ENCODE data around the gene ISLR.

The ISLR gene

DNA sequence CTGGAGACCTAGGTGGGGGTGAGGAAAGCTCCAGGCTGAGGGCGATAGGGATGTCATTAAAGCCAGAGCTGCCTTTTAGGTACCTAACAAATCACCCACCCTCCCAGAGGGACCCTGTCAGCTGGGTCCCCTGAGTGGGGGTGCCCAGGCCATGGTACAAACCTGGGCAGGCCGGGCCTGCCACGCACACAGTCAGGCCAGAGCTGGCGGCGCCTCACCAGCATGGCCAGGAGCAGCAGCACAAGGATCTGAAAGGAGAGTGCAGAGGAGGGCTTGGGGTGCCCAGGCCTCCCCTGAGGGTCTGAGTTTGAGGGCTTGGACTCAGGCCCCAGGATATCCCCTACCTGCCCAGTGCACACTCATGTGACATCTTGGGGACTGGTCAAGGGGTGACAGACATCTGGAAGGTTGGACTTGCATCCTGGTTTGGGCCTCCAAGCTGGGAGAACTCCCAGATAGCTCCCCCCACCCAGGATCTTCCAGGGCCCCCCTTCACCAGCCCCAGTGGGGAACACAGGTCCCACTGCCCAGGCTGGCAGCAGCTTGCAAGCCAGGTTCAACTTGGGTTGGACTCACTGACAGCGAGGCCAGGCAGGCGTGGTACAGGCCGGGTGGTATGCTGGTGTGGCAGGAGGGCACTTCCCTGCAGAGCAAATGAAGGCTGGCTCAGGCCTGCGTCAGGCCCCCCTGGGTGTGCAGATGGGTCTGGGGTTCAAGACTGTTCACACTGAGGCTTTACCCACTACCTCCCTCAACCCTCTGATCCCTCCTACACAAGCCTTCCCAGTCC is 23.9 kb downstream of the ISLR start:
- no peak for DNase-seq

DNA sequence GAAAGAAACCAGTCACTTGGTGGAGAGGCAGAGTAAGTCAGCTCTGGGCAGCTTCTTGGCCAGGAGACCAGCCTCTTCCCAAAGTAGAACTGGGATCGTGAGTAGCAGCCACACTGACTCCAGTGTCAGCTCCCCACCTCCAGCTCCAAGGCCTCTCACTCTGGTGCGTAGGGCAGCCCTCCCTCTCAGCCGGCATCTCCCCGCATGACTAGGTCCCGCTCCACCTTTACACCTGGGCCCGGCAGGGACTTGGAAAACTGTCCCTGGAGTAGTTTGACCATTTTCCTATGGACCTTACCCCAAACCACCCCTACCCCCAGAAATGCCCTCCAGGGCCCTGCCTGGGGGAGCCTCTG is 25.8 kb downstream of the ISLR start:
- DNase-seq, result no peak

DNA sequence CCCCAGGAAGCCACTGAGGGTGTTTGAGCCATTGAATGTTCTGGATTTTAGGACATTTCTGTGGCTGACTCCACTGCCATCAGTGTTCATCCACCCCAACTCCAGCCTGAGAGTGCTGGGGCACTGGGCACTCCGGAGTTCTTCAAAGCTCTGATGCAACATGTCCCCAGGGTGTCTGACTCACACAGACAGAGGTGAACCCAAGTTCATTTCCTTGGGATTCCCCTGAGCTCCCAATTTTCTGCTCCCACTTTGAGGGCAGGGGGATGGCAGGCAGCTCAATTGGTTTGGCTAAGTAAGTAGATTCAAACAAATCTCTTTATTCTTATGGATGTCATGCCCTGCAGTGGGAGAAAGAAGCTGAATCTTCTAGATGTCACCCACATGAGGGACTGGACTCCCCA is 26.9 kb downstream of the ISLR start:
- DNase-seq, result no peak

DNA sequence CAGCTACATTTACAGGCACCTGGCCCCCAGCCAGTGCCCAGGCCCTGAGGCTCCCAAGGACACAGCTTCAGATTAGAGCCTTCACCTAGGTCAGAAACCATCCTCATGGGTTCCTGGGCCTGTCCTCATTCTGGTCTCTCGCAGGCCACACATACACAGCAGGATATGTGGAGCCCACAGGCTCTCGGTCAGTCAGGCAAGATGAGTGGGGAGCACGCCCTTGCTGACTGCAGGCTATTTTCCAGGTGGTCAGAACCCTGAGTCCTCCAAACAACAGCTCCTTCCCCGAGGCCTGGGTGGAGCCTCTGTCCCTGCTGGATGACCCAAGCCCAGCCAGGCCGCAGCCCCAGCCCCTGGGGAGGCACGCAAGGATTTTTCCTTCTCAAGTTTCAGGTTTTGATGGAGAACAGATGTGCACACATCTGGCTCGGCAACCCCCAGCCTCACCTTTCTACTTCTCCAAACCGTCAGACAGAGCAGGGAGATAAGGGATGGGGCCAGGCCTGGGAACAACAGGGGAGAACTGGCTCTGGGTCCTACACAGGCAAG is 27.4 kb downstream of the ISLR start:
- no peak for DNase-seq

DNA sequence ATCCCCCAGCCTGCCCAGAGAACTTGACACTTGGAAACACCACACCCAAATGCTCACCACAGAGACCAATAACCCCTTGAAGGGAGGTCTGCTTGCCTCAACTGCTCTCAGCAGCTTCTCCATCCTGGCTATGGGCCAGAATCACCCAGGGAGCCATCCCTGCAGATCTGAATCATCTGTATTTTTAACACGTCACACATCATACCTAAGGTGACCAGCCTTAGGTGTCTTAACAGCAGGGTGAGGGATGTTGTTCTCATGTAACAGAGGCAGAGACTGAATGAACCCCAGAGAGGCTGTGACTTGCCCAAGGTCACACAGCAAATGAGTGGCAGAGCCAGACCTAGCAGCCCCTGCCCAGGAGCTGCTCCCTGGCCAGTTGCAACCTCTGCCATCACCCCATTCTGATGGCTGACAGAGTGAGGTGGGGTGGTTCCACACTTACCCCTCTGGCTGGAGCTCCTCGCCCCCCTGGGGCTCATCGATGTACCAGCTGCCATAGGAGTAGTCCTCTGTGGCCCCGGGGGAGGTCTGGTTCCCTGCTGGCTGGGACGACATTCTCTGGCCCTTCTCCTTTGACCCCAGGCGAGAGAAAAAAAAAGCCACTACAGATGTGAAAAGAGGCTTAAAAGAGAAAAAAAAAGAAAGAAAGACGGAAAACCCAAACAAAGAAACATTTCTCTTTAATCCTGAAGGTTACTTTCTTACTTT is 28.4 kb downstream of the ISLR start:
- DNase-seq, result no peak

- DNase-seq, result peak; percentile 98
Observed at GRCh38 chr15:74202452-74203401, 29.2 kb downstream of the ISLR start, which contains the start of gene STRA6. TSS of gene STRA6 (minus strand) at chr15:74202787. CDS start at chr15:74202267, 520 bp downstream.

GRCh38 chr15:74203914-74204431 is 30.5 kb downstream of the ISLR start:
- DNase-seq, result peak; percentile 92

- no peak for DNase-seq
Observed at GRCh38 chr15:74205582-74205947, 32.1 kb downstream of the ISLR start.

DNA sequence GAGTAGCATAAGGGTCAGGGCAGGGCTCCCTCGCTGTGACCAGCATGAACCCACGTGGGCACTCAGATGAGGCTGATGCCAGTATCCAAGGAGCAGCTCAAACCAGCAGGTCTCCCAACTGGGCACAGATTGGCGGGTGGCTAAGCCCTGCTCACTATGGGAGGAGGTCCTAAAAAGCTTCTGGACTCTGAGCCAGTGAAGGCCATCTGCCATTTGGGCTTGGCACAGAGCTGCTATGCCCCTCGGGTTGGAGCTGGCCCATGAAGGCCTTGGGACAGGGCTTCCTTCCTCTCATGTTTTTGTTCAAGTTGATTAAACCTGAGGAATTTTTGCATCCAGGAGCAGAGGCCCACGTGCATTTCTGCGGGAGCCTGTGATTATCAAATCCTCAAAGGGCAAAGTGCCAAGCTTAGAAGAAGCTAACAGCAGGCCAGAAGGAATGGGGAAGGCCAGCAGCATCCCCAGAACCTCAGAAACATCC is 33.3 kb downstream of the ISLR start:
- no peak for DNase-seq

- DNase-seq, result no peak
Observed at GRCh38 chr15:74207652-74208440, 34.3 kb downstream of the ISLR start.

DNA sequence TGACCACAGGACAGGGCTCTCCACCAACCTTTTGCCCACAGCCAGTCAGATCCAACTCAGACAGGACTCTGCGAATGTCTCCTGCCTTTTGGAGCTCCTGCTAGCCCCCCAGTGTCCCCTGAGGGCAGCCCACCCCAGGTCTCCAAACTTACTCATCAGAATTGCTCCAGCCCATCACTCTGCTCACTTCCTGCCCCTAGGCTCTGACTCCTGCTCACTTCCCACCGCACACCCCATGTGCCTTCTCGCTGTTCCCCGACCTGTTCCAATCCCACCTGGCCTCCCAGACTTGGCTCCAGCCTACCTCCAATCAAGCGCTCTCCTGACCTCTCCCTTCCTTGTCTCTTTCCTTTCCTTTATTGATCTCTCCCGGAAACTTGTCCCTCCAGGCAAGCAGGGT is 35.0 kb downstream of the ISLR start:
- DNase-seq, result no peak

DNA sequence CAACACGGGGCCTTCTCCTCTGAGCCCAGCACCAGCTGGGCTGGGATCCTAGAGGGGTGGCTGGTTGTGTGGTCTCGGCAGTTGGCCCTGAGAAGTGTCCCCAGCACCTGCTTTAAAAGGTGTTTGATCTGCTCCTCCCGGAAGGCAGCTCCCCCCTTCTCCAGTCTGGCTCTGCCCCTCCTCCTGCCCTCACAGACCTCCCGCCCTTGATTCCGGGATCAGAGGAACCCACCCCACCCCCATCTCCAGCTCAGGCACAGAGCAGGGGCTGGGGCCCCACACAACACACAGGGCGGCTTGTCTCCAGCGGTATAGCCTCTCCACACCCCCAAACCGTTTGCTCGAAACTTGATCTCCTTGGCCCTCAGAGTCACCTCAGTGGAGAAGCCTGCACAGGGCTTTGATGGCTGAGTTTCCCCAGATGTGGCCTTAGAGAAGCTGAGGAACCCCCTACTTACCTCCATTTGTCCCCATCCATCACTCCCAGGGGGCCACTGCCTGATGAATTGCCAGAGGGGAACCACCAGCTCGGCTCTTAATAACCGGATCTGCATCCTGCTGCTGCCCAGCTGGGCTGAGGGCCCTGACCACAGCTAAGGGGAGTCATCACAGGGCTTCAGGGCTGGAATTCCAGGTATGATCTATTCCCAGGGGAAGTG is 35.5 kb downstream of the ISLR start:
- peak; percentile 84 for DNase-seq

GRCh38 chr15:74209560-74209958 is 36.0 kb downstream of the ISLR start:
- no peak for DNase-seq

GRCh38 chr15:74209997-74210671 is 36.6 kb downstream of the ISLR start:
- no peak for DNase-seq

GRCh38 chr15:74210729-74211128 is 37.2 kb downstream of the ISLR start:
- no peak for DNase-seq

- DNase-seq, result no peak
Observed at GRCh38 chr15:74211656-74212055, 38.1 kb downstream of the ISLR start.

GRCh38 chr15:74212494-74212893 is 39.0 kb downstream of the ISLR start:
- no peak for DNase-seq

DNA sequence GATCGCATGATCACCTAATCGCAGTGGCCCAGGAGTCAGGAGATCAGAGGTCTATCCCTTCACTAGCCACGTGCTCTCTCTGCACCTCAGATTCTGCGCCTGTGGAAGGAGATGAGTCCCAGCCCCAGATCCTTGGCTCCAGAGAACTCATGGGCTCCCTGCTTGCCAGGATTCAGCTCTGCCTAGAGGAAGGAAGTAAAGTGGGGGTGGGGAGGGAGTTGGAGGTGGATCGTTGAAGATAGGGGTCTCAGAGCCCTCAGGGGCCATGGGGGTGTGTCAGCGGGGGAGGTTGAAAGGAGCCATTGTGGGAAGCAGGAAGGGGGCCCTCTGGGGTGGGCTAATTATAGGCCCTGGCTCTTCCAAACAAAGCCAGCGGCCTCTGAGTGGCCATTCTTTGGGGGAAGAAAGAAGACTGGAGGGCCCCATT is 40.4 kb downstream of the ISLR start:
- DNase-seq, result no peak

GRCh38 chr15:74214324-74215021 is 41.0 kb downstream of the ISLR start:
- no peak for DNase-seq

- DNase-seq, result no peak
Observed at GRCh38 chr15:74215958-74216357, 42.4 kb downstream of the ISLR start.

Data from NCI-H82 (cell line).